ENCODE measurements around the gene PTPRS.

The PTPRS gene

GRCh38 chr19:5305163-5305562 is 35.4 kb downstream of the PTPRS start:
- DNase-seq (ENCODE audit: low spot score): no peak
- in situ Hi-C loops (cut with MboI; ENCODE audit: low pct_unique_long_range_greater_than_20kb, low sequenced_read_pairs, unreplicated experiment): no loop called here
- TF ChIP-seq CTCF (IDR thresholded peaks at IDR 0.05; ENCODE audit: extremely low read depth, insufficient read depth, missing control alignments): no peak

GRCh38 chr19:5304486-5304885 is 36.1 kb downstream of the PTPRS start:
- no peak for DNase-seq (ENCODE audit: low spot score)
- no peak for TF ChIP-seq CTCF (IDR thresholded peaks at IDR 0.05; ENCODE audit: extremely low read depth, insufficient read depth, missing control alignments)
- in situ Hi-C loops (cut with MboI; ENCODE audit: low pct_unique_long_range_greater_than_20kb, low sequenced_read_pairs, unreplicated experiment): no loop called here

GRCh38 chr19:5303208-5303607 is 37.4 kb downstream of the PTPRS start:
- TF ChIP-seq CTCF (IDR thresholded peaks at IDR 0.05; ENCODE audit: extremely low read depth, insufficient read depth, missing control alignments): no peak
- in situ Hi-C loops (cut with MboI; ENCODE audit: low pct_unique_long_range_greater_than_20kb, low sequenced_read_pairs, unreplicated experiment): no loop called here

GRCh38 chr19:5302396-5302795 is 38.2 kb downstream of the PTPRS start:
- DNase-seq (ENCODE audit: low spot score): no peak
- in situ Hi-C loops (cut with MboI; ENCODE audit: low pct_unique_long_range_greater_than_20kb, low sequenced_read_pairs, unreplicated experiment): no loop called here
- TF ChIP-seq CTCF (IDR thresholded peaks at IDR 0.05; ENCODE audit: extremely low read depth, insufficient read depth, missing control alignments): no peak

More at GRCh38 chr19:5303208-5303607, 37.4 kb downstream of the PTPRS start:
- no peak for DNase-seq (ENCODE audit: low spot score)

- DNase-seq (ENCODE audit: low spot score): no peak
- in situ Hi-C loops (cut with MboI; ENCODE audit: low pct_unique_long_range_greater_than_20kb, low sequenced_read_pairs, unreplicated experiment): no loop called here
- TF ChIP-seq CTCF (IDR thresholded peaks at IDR 0.05; ENCODE audit: extremely low read depth, insufficient read depth, missing control alignments): no peak
Observed at GRCh38 chr19:5299137-5299536, 41.5 kb downstream of the PTPRS start.

GRCh38 chr19:5298471-5298901 is 42.1 kb downstream of the PTPRS start:
- DNase-seq (ENCODE audit: low spot score): no peak
- TF ChIP-seq CTCF (IDR thresholded peaks at IDR 0.05; ENCODE audit: extremely low read depth, insufficient read depth, missing control alignments): no peak
- in situ Hi-C loops (cut with MboI; ENCODE audit: low pct_unique_long_range_greater_than_20kb, low sequenced_read_pairs, unreplicated experiment): no loop called here

- in situ Hi-C loops (cut with MboI; ENCODE audit: low pct_unique_long_range_greater_than_20kb, low sequenced_read_pairs, unreplicated experiment): no loop called here
- TF ChIP-seq CTCF (IDR thresholded peaks at IDR 0.05; ENCODE audit: extremely low read depth, insufficient read depth, missing control alignments): no peak
- DNase-seq (ENCODE audit: low spot score): no peak
Observed at GRCh38 chr19:5297272-5297669, 43.3 kb downstream of the PTPRS start.
